GM12878 (cell line): Measurements from ENCODE around the gene SNCAIP. TPM values are rescaled to one million over a fixed set of nuclear protein-coding genes. Genes with fewer than 3 reads are reported as not detected.

ENCODE experiments used
- ATAC-seq: fragments of 200-7000 bp; cut with Tn5 transposase; 3 replicates; pipeline ENCODE4 v1.9.1; 2020; ENCODE audit warnings: mild to moderate bottlenecking, moderate library complexity
- BruUV-seq: library from RNA; stranded (reverse); fragments of 400-500 nt; replicated peaks from 2 replicates; lab custom pipeline; 2021; lab: Mats Ljungman, UMichigan
- CTCF ChIA-PET: fragments of 300-600 bp; sonication (Branson Sonifier 250); formaldehyde crosslinking; extraction: SDS; loops from one replicate; lab custom pipeline; 2021; ENCODE audit warnings: inconsistent platforms; lab: Yijun Ruan, JAX
- POLR2A ChIA-PET: fragments of 350-600 bp; formaldehyde crosslinking; extraction: SDS; loops from one replicate; lab custom pipeline; 2021; ENCODE audit warnings: inconsistent platforms; lab: Charles Lee
- RAD21 ChIA-PET: fragments of 300-600 bp; sonication (Branson Sonifier 250); formaldehyde crosslinking; loops from one replicate; lab custom pipeline; 2023; ENCODE audit warnings: antibody characterized with exemption; ENCODE audit not compliant: unreplicated experiment; lab: Charles Lee
- SMC1A ChIA-PET: fragments of 300-600 bp; sonication (Branson Sonifier 250); formaldehyde crosslinking; loops from one replicate; lab custom pipeline; 2023; ENCODE audit not compliant: unreplicated experiment, uncharacterized antibody; lab: Charles Lee
- DNase-seq: peaks from one replicate; pipeline ENCODE4 v3.0.0-alpha.2; 2011; ENCODE audit warnings: low read depth, low spot score
- FAIRE-seq: peaks from 3 replicates; lab custom pipeline; 2011; peaks lifted over from hg19 to GRCh38; lab: Jason Lieb, UNC
- H2AFZ ChIP-seq: 2 replicates; pipeline ENCODE4 v1.6.0; 2011; ENCODE audit warnings: low read depth, low read length, control low read depth; ENCODE audit not compliant: control insufficient read depth
- H3K27ac ChIP-seq: 2 replicates; pipeline ENCODE4 v1.5.1; 2011; ENCODE audit warnings: control low read depth; ENCODE audit not compliant: control insufficient read depth, insufficient read depth
- H3K27me3 ChIP-seq, 2 experiments: replicated peaks in 1 of 2; 2 replicates each; pipeline versions ENCODE4 v1.6.0 to v1.6.1; 2011; ENCODE audit warnings: low read length in 1 of 2; ENCODE audit not compliant: control insufficient read depth in 2 of 2, insufficient read depth in 2 of 2
- H3K36me3 ChIP-seq, 2 experiments: 2 replicates each; pipeline ENCODE4 v1.5.1; 2011; ENCODE audit warnings: low read length in 1 of 2; ENCODE audit not compliant: control insufficient read depth in 2 of 2, insufficient read depth in 2 of 2
- H3K4me1 ChIP-seq: 2 replicates; pipeline ENCODE4 v1.6.1; 2011; ENCODE audit warnings: mild to moderate bottlenecking, low read length, moderate library complexity, mixed read lengths; ENCODE audit not compliant: control insufficient read depth, insufficient read depth
- H3K4me2 ChIP-seq: 2 replicates; pipeline ENCODE4 v1.6.0; 2011; ENCODE audit warnings: control low read depth; ENCODE audit not compliant: control insufficient read depth, insufficient read depth
- H3K4me3 ChIP-seq: fragments of 200-600 bp; sonication (generic); 2 replicates; pipeline ENCODE4 v1.5.1; 2016
- H3K79me2 ChIP-seq: 2 replicates; pipeline ENCODE4 v1.6.0; 2011; ENCODE audit warnings: low read length; ENCODE audit not compliant: control insufficient read depth, insufficient read depth
- H3K9ac ChIP-seq: 2 replicates; pipeline ENCODE4 v1.8.0; 2011; ENCODE audit warnings: low read length, control low read depth, mixed read lengths; ENCODE audit not compliant: control insufficient read depth, insufficient read depth
- H3K9me3 ChIP-seq: replicated peaks from 3 replicates; pipeline ENCODE4 v1.5.1; 2011; ENCODE audit warnings: mild to moderate bottlenecking, low read length; ENCODE audit not compliant: control insufficient read depth, insufficient read depth
- H4K20me1 ChIP-seq: 2 replicates; pipeline ENCODE4 v1.6.0; 2011; ENCODE audit not compliant: control insufficient read depth, insufficient read depth
- CHD2 ChIP-seq: IDR thresholded peaks from 2 replicates; pipeline ENCODE4 v1.6.1; 2011; ENCODE audit warnings: low read depth, low read length, improper control_type of control experiment, borderline replicate concordance
- NFYA ChIP-seq: IDR thresholded peaks from 2 replicates; pipeline ENCODE4 v1.6.1; 2011; ENCODE audit warnings: low read depth, mild to moderate bottlenecking, low read length, improper control_type of control experiment, borderline replicate concordance
- SMARCA5 ChIP-seq: fragments of 450-650 bp; IDR thresholded peaks from 2 replicates; pipeline ENCODE4 v1.6.1; 2017; ENCODE audit warnings: mild to moderate bottlenecking
- SREBF1 ChIP-seq: IDR thresholded peaks from 2 replicates; pipeline ENCODE4 v1.6.1; 2012; ENCODE audit warnings: mild to moderate bottlenecking, low read length
- SREBF2 ChIP-seq: IDR thresholded peaks from 2 replicates; pipeline ENCODE4 v1.6.1; 2012; ENCODE audit warnings: mild to moderate bottlenecking, low read length
- WGBS: methylation state at CpG from one replicate; pipeline ENCODE4 v1.1.6; 2016; ENCODE audit warnings: low lambda C conversion rate; ENCODE audit not compliant: insufficient replicate concordance, insufficient coverage; ENCODE audit errors: missing lambda C conversion rate; 5-methylcytosine and 5-hydroxymethylcytosine counted together
- in situ Hi-C: fragments of 300-500 bp; cut with MboI; formaldehyde crosslinking; loops from 9 replicates; pipeline ENCODE4 v1.14.3; 2018; ENCODE audit warnings: mixed read lengths
- intact Hi-C: fragments of 100-400 bp; cut with micrococcal nuclease; formaldehyde crosslinking; loops from one replicate; pipeline ENCODE4 v1.14.2; 2022; ENCODE audit not compliant: unreplicated experiment
- polyA plus RNA-seq, 11 experiments: library from polyadenylated mRNA; depleted of rRNA in 4 of 11; unstranded in 6 of 11; stranded (reverse) in 5 of 11; fragments of >200 nt; fragmentation: Nextera tagmentation in 4 of 11; fragmentation: Illumina TruSeq in 1 of 11; extraction: Ambion mirVana in 4 of 11; extraction: Trizol in 1 of 11; gene quantifications; 1 replicate in 1 of 11; 2 replicates in 10 of 11; pipeline versions ENCODE4 v1.2.1 to v1.2.3, GENCODE V29; 2011 to 2016; ENCODE audit warnings: inconsistent platforms in 2 of 11, missing spikeins in 2 of 11, low read depth in 1 of 11
- total RNA-seq, 4 experiments: library from RNA; depleted of rRNA in 3 of 4; stranded (reverse); fragments of >200 nt in 3 of 4; fragmentation: Illumina TruSeq in 1 of 4; extraction: Trizol in 1 of 4; gene quantifications; 2 replicates each; pipeline versions ENCODE4 v1.2.1 to v1.2.3, GENCODE V29; 2013 to 2021

Gene SNCAIP
- total and polyA plus RNA-seq, 10 of the 15 experiments (the other 5 are each of a cell fraction or from before 2014, with no cell fraction given): 0.03 to 0.62 (median 0.16) TPM; not detected in 1

DNA sequence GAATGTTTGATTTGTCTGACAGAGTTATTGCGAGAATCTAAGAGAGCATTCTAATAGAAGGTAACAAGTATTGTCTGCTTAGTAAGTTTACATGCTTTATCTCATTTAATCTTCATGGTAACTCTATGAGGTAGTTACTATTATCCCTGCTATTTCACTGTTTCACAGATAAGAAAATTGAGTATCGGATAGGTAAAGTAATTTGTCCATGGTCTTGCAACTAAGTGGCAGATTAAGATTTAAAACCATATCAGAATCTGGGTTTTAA lies 118.2 kb downstream of the SNCAIP start:
- POLR2A ChIA-PET: no interaction called here
- no peak overlapping the region for H3K9ac ChIP-seq
- CTCF ChIA-PET: no interaction called here
- 91% methylated on average over 2 of the region's 2 CpGs for WGBS
- H3K36me3 ChIP-seq: no peaks in the 10 kb centered on the region
- intact Hi-C loops (no loop called here), in situ Hi-C loops (no loop called here)
- H3K27me3 ChIP-seq: no peaks in the 10 kb centered on the region
- SMC1A ChIA-PET: no interaction called here
- ATAC-seq: no peak
- no peak overlapping the region for H3K27ac ChIP-seq
- no peaks in the 10 kb centered on the region for H3K4me1 ChIP-seq
- RAD21 ChIA-PET: no interaction called here
- TF ChIP-seq SREBF1: no peak
- TF ChIP-seq SREBF2: no peak
- TF ChIP-seq SMARCA5: no peak
- no peak for TF ChIP-seq NFYA
- TF ChIP-seq, all 136 proteins: peak for 0
- Histone ChIP-seq H4K20me1 (no peaks in the 10 kb centered on the region), H3K4me2 (no peak overlapping the region), H2AFZ (no peak overlapping the region), H3K79me2 (no peaks in the 10 kb centered on the region), H3K9me3 (no peaks in the 10 kb centered on the region), H3K4me3 (no peak overlapping the region)
- FAIRE-seq (no peak), DNase-seq (no peak)
- no TSS peak for BruUV-seq

GRCh38 chr5:122431298-122431697 lies 119.3 kb downstream of the SNCAIP start:
- no peak overlapping the region for H3K4me2 ChIP-seq
- ChIA-PET SMC1A (interaction anchor here (0.7 kb wide), 1 partner anchor 774 kb away, joined by 3 read pairs; no protein-coding TSS in a partner anchor), CTCF (no interaction called here), POLR2A (no interaction called here), RAD21 (no interaction called here)
- intact Hi-C loops: no loop called here
- H3K36me3 ChIP-seq: no peaks in the 10 kb centered on the region
- DNase-seq (no peak), FAIRE-seq (no peak), ATAC-seq (no peak)
- H3K9ac ChIP-seq: no peak overlapping the region
- no peaks in the 10 kb centered on the region for H3K9me3 ChIP-seq
- H3K4me1 ChIP-seq: no peaks in the 10 kb centered on the region
- H3K27ac ChIP-seq: no peak overlapping the region
- no peak for TF ChIP-seq CHD2
- H3K4me3 ChIP-seq: no peak overlapping the region
- 95% methylated on average over 1 of the region's 1 CpG for WGBS
- H3K27me3 ChIP-seq: no peaks in the 10 kb centered on the region
- no peaks in the 10 kb centered on the region for H4K20me1 ChIP-seq
- H2AFZ ChIP-seq: no peak overlapping the region
- in situ Hi-C loops: no loop called here
- H3K79me2 ChIP-seq: no peaks in the 10 kb centered on the region
- BruUV-seq: no TSS peak
